ENCODE results near the gene ARHGAP32. TPM values are rescaled to one million over a fixed set of nuclear protein-coding genes. Genes with fewer than 3 reads are reported as not detected.

The ARHGAP32 gene
- total RNA-seq, 1 donor from 2014 or later, result 79.9 TPM

GRCh38 chr11:128938156-128938885 is 253.8 kb downstream of the ARHGAP32 start:
- FAIRE-seq (no peak), DNase-seq (ENCODE audit: low spot score in 2 of 2) (no peak)

- FAIRE-seq, result no peak
- no peak for DNase-seq (ENCODE audit: low spot score in 2 of 2)
Measured at GRCh38 chr11:128937480-128937879, 254.6 kb downstream of the ARHGAP32 start.

- FAIRE-seq, result no peak
- DNase-seq (ENCODE audit: low spot score in 2 of 2), result no peak
Measured at GRCh38 chr11:128936606-128937251, 255.4 kb downstream of the ARHGAP32 start.

GRCh38 chr11:128934926-128935325 is 257.2 kb downstream of the ARHGAP32 start:
- DNase-seq (ENCODE audit: low spot score in 2 of 2) (no peak), FAIRE-seq (no peak)

- DNase-seq (ENCODE audit: low spot score in 2 of 2) (no peak), FAIRE-seq (no peak)
Measured at GRCh38 chr11:128934351-128934750, 257.8 kb downstream of the ARHGAP32 start.

GRCh38 chr11:128933481-128934178 is 258.5 kb downstream of the ARHGAP32 start:
- DNase-seq (ENCODE audit: low spot score in 2 of 2) (no peak), FAIRE-seq (no peak)

- FAIRE-seq, result no peak
- DNase-seq (ENCODE audit: low spot score in 2 of 2), result no peak
Measured at GRCh38 chr11:128931668-128932067, 260.5 kb downstream of the ARHGAP32 start.

GRCh38 chr11:128931066-128931465 is 261.1 kb downstream of the ARHGAP32 start:
- FAIRE-seq (no peak), DNase-seq (ENCODE audit: low spot score in 2 of 2) (no peak)

GRCh38 chr11:128929991-128930390 is 262.1 kb downstream of the ARHGAP32 start:
- DNase-seq (ENCODE audit: low spot score in 2 of 2), result no peak
- no peak for FAIRE-seq

- FAIRE-seq (no peak), DNase-seq (ENCODE audit: low spot score in 2 of 2) (no peak)
Measured at GRCh38 chr11:128929468-128929867, 262.7 kb downstream of the ARHGAP32 start.

GRCh38 chr11:128928400-128928799 is 263.7 kb downstream of the ARHGAP32 start:
- DNase-seq (ENCODE audit: low spot score in 2 of 2), result no peak
- no peak for FAIRE-seq

- no peak for DNase-seq (ENCODE audit: low spot score in 2 of 2)
- no peak for FAIRE-seq
Measured at GRCh38 chr11:128927683-128928336, 264.3 kb downstream of the ARHGAP32 start.

- no peak for FAIRE-seq
- DNase-seq (ENCODE audit: low spot score in 2 of 2), result no peak
Measured at GRCh38 chr11:128927108-128927461, 265.0 kb downstream of the ARHGAP32 start.

- DNase-seq (ENCODE audit: low spot score in 2 of 2) (no peak), FAIRE-seq (no peak)
Measured at GRCh38 chr11:128926437-128927107, 265.6 kb downstream of the ARHGAP32 start.

GRCh38 chr11:128926000-128926399 is 266.1 kb downstream of the ARHGAP32 start:
- FAIRE-seq (no peak), DNase-seq (ENCODE audit: low spot score in 2 of 2) (no peak)

GRCh38 chr11:128925250-128925600 is 266.9 kb downstream of the ARHGAP32 start:
- no peak for FAIRE-seq
- no peak for DNase-seq (ENCODE audit: low spot score in 2 of 2)

- DNase-seq (ENCODE audit: low spot score in 2 of 2), result no peak
- no peak for FAIRE-seq
Measured at GRCh38 chr11:128924510-128925249, 267.4 kb downstream of the ARHGAP32 start.

- DNase-seq (ENCODE audit: low spot score in 2 of 2) (no peak), FAIRE-seq (no peak)
Measured at GRCh38 chr11:128924104-128924503, 268.0 kb downstream of the ARHGAP32 start.

- FAIRE-seq (no peak), DNase-seq (ENCODE audit: low spot score in 2 of 2) (no peak)
Measured at GRCh38 chr11:128921793-128922192, 270.3 kb downstream of the ARHGAP32 start.

GRCh38 chr11:128920666-128921065 is 271.5 kb downstream of the ARHGAP32 start:
- DNase-seq (ENCODE audit: low spot score in 2 of 2) (no peak), FAIRE-seq (no peak)

Measured in frontal cortex (tissue), 4 donors.